IMR-90 (cell line): ENCODE results near the gene CDC42BPA. TPM values are rescaled to one million over a fixed set of nuclear protein-coding genes. Genes with fewer than 3 reads are reported as not detected.

Source experiments
- ATAC-seq: fragments of 200-7000 bp; cut with Tn5 transposase; 2 replicates; pipeline ENCODE4 v1.9.1; 2020; ENCODE audit warnings: low read depth, mild to moderate bottlenecking, moderate library complexity
- BruUV-seq: library from RNA; stranded (reverse); fragments of 400-500 nt; replicated peaks from 2 replicates; lab custom pipeline; 2021; lab: Mats Ljungman, UMichigan
- CTCF ChIA-PET: fragments of 300-600 bp; formaldehyde crosslinking; extraction: SDS; loops from one replicate; lab custom pipeline; 2021; ENCODE audit warnings: antibody characterized with exemption; lab: Yijun Ruan, JAX
- POLR2A ChIA-PET: fragments of 300-600 bp; sonication (Branson Sonifier 250); formaldehyde crosslinking; loops from one replicate; lab custom pipeline; 2022; ENCODE audit warnings: antibody characterized with exemption; ENCODE audit not compliant: unreplicated experiment; lab: Charles Lee
- DNase-seq: peaks from one replicate; pipeline ENCODE4 v3.0.0; 2013
- H2AFZ ChIP-seq: replicated peaks from 2 replicates; pipeline ENCODE3; 2013; ENCODE audit warnings: low read length, mild to moderate bottlenecking; ENCODE audit not compliant: poor library complexity
- H2AK5ac ChIP-seq: 2 replicates; pipeline ENCODE4 v1.6.1; 2013; ENCODE audit warnings: low read depth, low read length, inconsistent platforms
- H2AK9ac ChIP-seq: replicated peaks from 2 replicates; pipeline ENCODE3; 2013; ENCODE audit warnings: mild to moderate bottlenecking, low read depth, low read length, moderate library complexity; ENCODE audit not compliant: poor library complexity
- H2BK120ac ChIP-seq: 2 replicates; pipeline ENCODE4 v1.6.1; 2013; ENCODE audit warnings: low read depth, low read length, inconsistent platforms
- H2BK15ac ChIP-seq: 3 replicates; pipeline ENCODE4 v1.6.1; 2013; ENCODE audit warnings: low read depth, low read length, inconsistent platforms
- H2BK20ac ChIP-seq: 2 replicates; pipeline ENCODE4 v1.6.1; 2013; ENCODE audit warnings: low read depth, mild to moderate bottlenecking, inconsistent platforms, low read length, moderate library complexity
- H2BK5ac ChIP-seq: 2 replicates; pipeline ENCODE4 v1.6.1; 2013; ENCODE audit warnings: mild to moderate bottlenecking, low read depth, low read length, inconsistent platforms; ENCODE audit not compliant: poor library complexity, severe bottlenecking
- H3K14ac ChIP-seq: replicated peaks from 2 replicates; pipeline ENCODE4 v1.6.1; 2013; ENCODE audit warnings: low read depth, low read length, inconsistent platforms
- H3K18ac ChIP-seq: 2 replicates; pipeline ENCODE4 v1.6.1; 2013; ENCODE audit warnings: low read depth, low read length, control low read depth
- H3K23ac ChIP-seq: 2 replicates; pipeline ENCODE4 v1.6.1; 2013; ENCODE audit warnings: low read depth, low read length, inconsistent platforms
- H3K27ac ChIP-seq: 2 replicates; pipeline ENCODE4 v1.5.1; 2013; ENCODE audit warnings: mild to moderate bottlenecking, control low read depth, low read length; ENCODE audit not compliant: insufficient read depth
- H3K27me3 ChIP-seq: 2 replicates; pipeline ENCODE4 v1.6.1; 2013; ENCODE audit warnings: low read length; ENCODE audit not compliant: control insufficient read depth, insufficient read depth
- H3K36me3 ChIP-seq: 2 replicates; pipeline ENCODE4 v1.6.1; 2013; ENCODE audit warnings: low read length, mixed read lengths; ENCODE audit not compliant: control insufficient read depth, insufficient read depth
- H3K4ac ChIP-seq: 2 replicates; pipeline ENCODE4 v1.6.1; 2013; ENCODE audit warnings: low read depth, low read length, inconsistent platforms
- H3K4me1 ChIP-seq: 2 replicates; pipeline ENCODE4 v1.6.1; 2013; ENCODE audit warnings: low read length, mixed read lengths; ENCODE audit not compliant: control insufficient read depth, insufficient read depth
- H3K4me2 ChIP-seq: 2 replicates; pipeline ENCODE4 v1.6.1; 2013; ENCODE audit warnings: low read depth, mild to moderate bottlenecking, control low read depth, low read length, moderate library complexity
- H3K4me3 ChIP-seq: 2 replicates; pipeline ENCODE4 v1.5.1; 2013; ENCODE audit warnings: low read depth, mild to moderate bottlenecking, control low read depth, low read length, moderate library complexity; ENCODE audit not compliant: insufficient read depth
- H3K56ac ChIP-seq: 2 replicates; pipeline ENCODE4 v1.6.1; 2013; ENCODE audit warnings: low read length, inconsistent platforms; ENCODE audit not compliant: insufficient read depth; ENCODE audit errors: extremely low read depth
- H3K79me1 ChIP-seq, 2 experiments: 2 replicates each; pipeline ENCODE4 v1.6.1; 2013; ENCODE audit warnings: low read length in 2 of 2, inconsistent platforms in 1 of 2, low read depth in 1 of 2
- H3K9ac ChIP-seq: 2 replicates; pipeline ENCODE4 v1.6.1; 2013; ENCODE audit warnings: low read depth, low read length, control low read depth
- H3K9me1 ChIP-seq: 2 replicates; pipeline ENCODE4 v1.6.1; 2013; ENCODE audit warnings: low read length, inconsistent platforms; ENCODE audit not compliant: insufficient read depth
- H3K9me3 ChIP-seq: 2 replicates; pipeline ENCODE4 v1.6.1; 2013; ENCODE audit warnings: low read length; ENCODE audit not compliant: control insufficient read depth, insufficient read depth
- H4K20me1 ChIP-seq: 2 replicates; pipeline ENCODE4 v1.6.1; 2013; ENCODE audit warnings: low read length, inconsistent platforms; ENCODE audit not compliant: insufficient read depth
- H4K5ac ChIP-seq: 2 replicates; pipeline ENCODE4 v1.6.1; 2013; ENCODE audit warnings: mild to moderate bottlenecking, low read depth, low read length, control low read depth
- H4K8ac ChIP-seq, 2 experiments: 2 replicates each; pipeline ENCODE4 v1.6.1; 2013; ENCODE audit warnings: low read depth in 2 of 2, low read length in 2 of 2, control low read depth in 1 of 2, inconsistent platforms in 1 of 2
- H4K91ac ChIP-seq: 2 replicates; pipeline ENCODE4 v1.6.1; 2013; ENCODE audit warnings: low read depth, low read length, inconsistent platforms; ENCODE audit not compliant: insufficient read depth
- CHD1 ChIP-seq: IDR thresholded peaks from 2 replicates; pipeline ENCODE4 v1.6.1; 2012; ENCODE audit warnings: low read depth, low read length, improper control_type of control experiment
- MXI1 ChIP-seq: IDR thresholded peaks from 2 replicates; pipeline ENCODE4 v1.6.1; 2012; ENCODE audit warnings: low read depth, mild to moderate bottlenecking, low read length, moderate library complexity, borderline replicate concordance
- NFE2L2 ChIP-seq: fragments of 150-350 bp; IDR thresholded peaks from 2 replicates; pipeline ENCODE4 v1.6.1; 2016; ENCODE audit warnings: low read depth, mild to moderate bottlenecking, low read length
- RCOR1 ChIP-seq: IDR thresholded peaks from 2 replicates; pipeline ENCODE4 v1.6.1; 2012; ENCODE audit warnings: mild to moderate bottlenecking, low read length, improper control_type of control experiment; ENCODE audit not compliant: insufficient replicate concordance
- SMC3 ChIP-seq: fragments of 150-350 bp; IDR thresholded peaks from 2 replicates; pipeline ENCODE4 v1.6.1; 2016; ENCODE audit warnings: low read depth, mild to moderate bottlenecking, antibody characterized with exemption, low read length, moderate library complexity
- WGBS, 2 experiments: methylation state at CpG; one replicate each; pipeline versions ENCODE4 v1.1.5 to v1.1.7; 2013; ENCODE audit warnings: missing lambda C conversion rate in 2 of 2; ENCODE audit not compliant: insufficient read length in 1 of 2; ENCODE audit errors: extremely low coverage in 2 of 2; 5-methylcytosine and 5-hydroxymethylcytosine counted together
- dilution Hi-C: fragments of 300-500 bp; cut with HindIII; formaldehyde crosslinking; loops from one replicate; pipeline ENCODE4 v1.14.3; 2018; ENCODE audit warnings: low sequenced_read_pairs; ENCODE audit not compliant: unreplicated experiment
- in situ Hi-C: fragments of 300-500 bp; cut with MboI; formaldehyde crosslinking; loops from 3 replicates; pipeline ENCODE4 v1.14.3; 2019; ENCODE audit warnings: low sequenced_read_pairs, inconsistent platforms, mixed read lengths
- intact Hi-C: fragments of 100-400 bp; cut with micrococcal nuclease; formaldehyde crosslinking; loops from 2 replicates; pipeline ENCODE4 v1.10.0; 2022
- polyA plus RNA-seq, 3 experiments: library from polyadenylated mRNA; depleted of rRNA; stranded (reverse); fragments of >200 nt; gene quantifications; 2 replicates each; pipeline ENCODE4 v1.2.3, GENCODE V29; 2012; ENCODE audit warnings: low replicate concordance in 1 of 3
- total RNA-seq: library from RNA; depleted of rRNA; stranded (reverse); fragments of >200 nt; gene quantifications from 2 replicates; pipeline ENCODE4 v1.2.3, GENCODE V29; 2012
- TF ChIP-seq, protein P1 (sequence below): fragments of 150-350 bp; IDR thresholded peaks from 2 replicates; pipeline ENCODE4 v1.6.1; 2016; ENCODE audit warnings: low read depth, mild to moderate bottlenecking, low read length, moderate library complexity, borderline replicate concordance
- TF ChIP-seq, protein P2 (sequence below): conservative IDR thresholded peaks from 2 replicates; pipeline ENCODE4 v1.5.1; 2012; ENCODE audit warnings: mild to moderate bottlenecking, low read depth, low read length, improper control_type of control experiment

CDC42BPA gene
- total and polyA plus RNA-seq, 2 of the 4 experiments (the other 2 are of a cell fraction) = 9.4 to 27.8 TPM

DNA sequence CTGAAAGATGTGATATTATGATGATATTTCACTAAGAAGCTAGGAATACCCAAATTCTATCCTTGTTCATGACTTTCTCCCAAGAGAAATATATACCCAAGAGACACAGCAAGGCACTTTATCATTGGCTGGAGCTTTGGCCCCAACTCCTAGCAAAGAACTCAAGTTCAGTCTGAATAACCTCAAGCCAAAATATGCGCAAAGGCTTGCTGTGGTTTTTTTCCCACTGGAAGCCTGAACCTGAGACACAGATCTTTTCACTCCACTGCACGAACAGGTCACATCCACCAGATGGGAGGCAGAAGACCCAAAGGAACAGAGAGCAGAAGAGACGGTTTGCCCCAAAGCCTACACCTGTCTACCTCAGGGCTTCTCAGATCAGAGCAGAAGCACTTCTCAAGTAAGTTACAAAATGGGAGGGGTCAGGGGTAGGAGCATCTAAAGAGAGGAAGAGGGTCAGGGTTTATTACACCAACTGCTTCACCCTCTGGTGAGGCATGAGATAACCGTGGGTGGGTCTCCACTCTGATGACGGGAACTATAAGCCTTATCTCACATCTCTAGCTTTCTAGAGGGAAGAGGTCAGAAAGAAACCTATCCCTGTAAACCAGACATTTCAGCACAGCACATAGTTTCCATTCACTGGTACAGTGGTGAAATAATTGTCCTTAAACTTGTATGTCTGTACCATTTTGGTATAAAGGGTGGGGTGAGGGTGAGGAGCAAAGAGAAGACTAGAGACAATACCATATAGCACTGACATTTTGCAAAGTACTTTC is 17.1 kb upstream of the CDC42BPA start:
- H4K20me1 ChIP-seq = no peaks in the 10 kb centered on the region
- in situ Hi-C loops = no loop called here
- intact Hi-C loops = no loop called here
- DNase-seq (no peak), ATAC-seq (no peak)
- no peak overlapping the region for H2BK5ac ChIP-seq
- CTCF ChIA-PET = no interaction called here
- no peak overlapping the region for H4K8ac ChIP-seq
- no peaks in the 10 kb centered on the region for H3K27me3 ChIP-seq
- H3K56ac ChIP-seq = no peak overlapping the region
- H2BK120ac ChIP-seq = no peak overlapping the region
- no peak overlapping the region for H2BK15ac ChIP-seq
- H3K23ac ChIP-seq = no peak overlapping the region
- no peak overlapping the region for H3K9ac ChIP-seq
- H4K91ac ChIP-seq = no peak overlapping the region
- no peak overlapping the region for H3K27ac ChIP-seq
- H3K4me1 ChIP-seq = no peaks in the 10 kb centered on the region
- no peak overlapping the region for H2AK9ac ChIP-seq
- no peak for TF ChIP-seq MXI1
- TF ChIP-seq NFE2L2 = no peak
- TF ChIP-seq RCOR1 = no peak
- no peak for TF ChIP-seq CHD1
- TF ChIP-seq, protein P1, sequence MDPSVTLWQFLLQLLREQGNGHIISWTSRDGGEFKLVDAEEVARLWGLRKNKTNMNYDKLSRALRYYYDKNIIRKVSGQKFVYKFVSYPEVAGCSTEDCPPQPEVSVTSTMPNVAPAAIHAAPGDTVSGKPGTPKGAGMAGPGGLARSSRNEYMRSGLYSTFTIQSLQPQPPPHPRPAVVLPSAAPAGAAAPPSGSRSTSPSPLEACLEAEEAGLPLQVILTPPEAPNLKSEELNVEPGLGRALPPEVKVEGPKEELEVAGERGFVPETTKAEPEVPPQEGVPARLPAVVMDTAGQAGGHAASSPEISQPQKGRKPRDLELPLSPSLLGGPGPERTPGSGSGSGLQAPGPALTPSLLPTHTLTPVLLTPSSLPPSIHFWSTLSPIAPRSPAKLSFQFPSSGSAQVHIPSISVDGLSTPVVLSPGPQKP = no peak
- TF ChIP-seq, protein P2, sequence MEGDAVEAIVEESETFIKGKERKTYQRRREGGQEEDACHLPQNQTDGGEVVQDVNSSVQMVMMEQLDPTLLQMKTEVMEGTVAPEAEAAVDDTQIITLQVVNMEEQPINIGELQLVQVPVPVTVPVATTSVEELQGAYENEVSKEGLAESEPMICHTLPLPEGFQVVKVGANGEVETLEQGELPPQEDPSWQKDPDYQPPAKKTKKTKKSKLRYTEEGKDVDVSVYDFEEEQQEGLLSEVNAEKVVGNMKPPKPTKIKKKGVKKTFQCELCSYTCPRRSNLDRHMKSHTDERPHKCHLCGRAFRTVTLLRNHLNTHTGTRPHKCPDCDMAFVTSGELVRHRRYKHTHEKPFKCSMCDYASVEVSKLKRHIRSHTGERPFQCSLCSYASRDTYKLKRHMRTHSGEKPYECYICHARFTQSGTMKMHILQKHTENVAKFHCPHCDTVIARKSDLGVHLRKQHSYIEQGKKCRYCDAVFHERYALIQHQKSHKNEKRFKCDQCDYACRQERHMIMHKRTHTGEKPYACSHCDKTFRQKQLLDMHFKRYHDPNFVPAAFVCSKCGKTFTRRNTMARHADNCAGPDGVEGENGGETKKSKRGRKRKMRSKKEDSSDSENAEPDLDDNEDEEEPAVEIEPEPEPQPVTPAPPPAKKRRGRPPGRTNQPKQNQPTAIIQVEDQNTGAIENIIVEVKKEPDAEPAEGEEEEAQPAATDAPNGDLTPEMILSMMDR = no peak
- TF ChIP-seq SMC3 = no peak
- H3K79me1 ChIP-seq = no peaks in the 10 kb centered on the region
- H3K9me1 ChIP-seq = no peaks in the 10 kb centered on the region
- POLR2A ChIA-PET = no interaction called here
- no peak overlapping the region for H4K5ac ChIP-seq
- no peak overlapping the region for H2AFZ ChIP-seq
- no peak overlapping the region for H3K4me2 ChIP-seq
- H3K4ac ChIP-seq = no peak overlapping the region
- no TSS peak for BruUV-seq
- no peak overlapping the region for H3K18ac ChIP-seq
- H2BK20ac ChIP-seq = no peak overlapping the region
- no CpG with 5 or more reads among the region's 5 CpGs for WGBS, 2 experiments
- peaks cover 7% of the 10 kb centered on the region for H3K9me3 ChIP-seq
- dilution Hi-C loops = no loop called here
- H3K36me3 ChIP-seq = no peaks in the 10 kb centered on the region
- no peak overlapping the region for H3K14ac ChIP-seq
- no peak overlapping the region for H3K4me3 ChIP-seq
- H2AK5ac ChIP-seq = no peak overlapping the region
